Naive thymus-derived CD4-positive, alpha-beta T cell (primary cell): ENCODE results near the gene NUDT16. TPM values are rescaled to one million over a fixed set of nuclear protein-coding genes. Genes with fewer than 3 reads are reported as not detected.

Experiments
- ATAC-seq: fragments of 150-1000 bp; cut with Tn5 transposase; 2 replicates; pipeline ENCODE4 v1.10.0; 2021; ENCODE audit warnings: mild to moderate bottlenecking, moderate library complexity
- CTCF ChIA-PET: fragments of 350-600 bp; sonication (Branson Sonifier 250); formaldehyde crosslinking; loops from one replicate; lab custom pipeline; 2021; ENCODE audit warnings: antibody characterized with exemption; lab: Charles Lee
- POLR2A ChIA-PET: fragments of 350-600 bp; sonication (Branson Sonifier 250); formaldehyde crosslinking; loops from one replicate; lab custom pipeline; 2021; ENCODE audit warnings: antibody characterized with exemption, inconsistent platforms; lab: Charles Lee
- DNase-seq, 9 donors: peaks; one replicate each; pipeline versions ENCODE4 v3.0.0 to v3.0.0-alpha.2; 2020 to 2022; ENCODE audit warnings: mixed read lengths in 1 of 9
- H3K27ac ChIP-seq: one replicate; pipeline ENCODE4 v1.7.0; 2013; ENCODE audit warnings: mild to moderate bottlenecking, low read depth, low read length, moderate library complexity
- H3K27me3 ChIP-seq, 2 donors: one replicate each; pipeline ENCODE4 v1.7.0; 2013; ENCODE audit warnings: low read length in 2 of 2, mild to moderate bottlenecking in 2 of 2, moderate library complexity in 2 of 2; ENCODE audit not compliant: control insufficient read depth in 2 of 2, insufficient read depth in 2 of 2
- H3K36me3 ChIP-seq, 3 experiments: 1 replicate in 2 of 3; 2 replicates in 1 of 3; pipeline ENCODE4 v1.7.0; 2013; ENCODE audit warnings: low read length in 3 of 3, mild to moderate bottlenecking in 3 of 3, moderate library complexity in 1 of 3; ENCODE audit not compliant: insufficient read depth in 3 of 3, control insufficient read depth in 2 of 3
- H3K4me1 ChIP-seq, 2 donors: one replicate each; pipeline ENCODE4 v1.7.0; 2013; ENCODE audit warnings: low read length in 2 of 2, mild to moderate bottlenecking in 2 of 2, moderate library complexity in 1 of 2; ENCODE audit not compliant: control insufficient read depth in 2 of 2, insufficient read depth in 2 of 2
- H3K4me3 ChIP-seq: 2 replicates; pipeline ENCODE4 v1.7.0; 2013; ENCODE audit warnings: mild to moderate bottlenecking, low read length
- H3K9me3 ChIP-seq, 3 experiments: 1 replicate in 2 of 3; 2 replicates in 1 of 3; pipeline ENCODE4 v1.7.0; 2013; ENCODE audit warnings: low read length in 3 of 3; ENCODE audit not compliant: control insufficient read depth in 2 of 3
- H3K27ac Mint-ChIP-seq, 9 donors: one replicate each; pipeline ENCODE4 v1.8.0; 2020 to 2022; ENCODE audit warnings: mixed read lengths in 9 of 9, mild to moderate bottlenecking in 8 of 9, moderate library complexity in 5 of 9, inconsistent platforms in 2 of 9
- H3K27me3 Mint-ChIP-seq, 5 donors: one replicate each; pipeline ENCODE4 v1.8.0; 2021 to 2022; ENCODE audit warnings: mixed read lengths in 5 of 5, mild to moderate bottlenecking in 1 of 5
- H3K36me3 Mint-ChIP-seq, 5 donors: one replicate each; pipeline ENCODE4 v1.8.0; 2020 to 2022; ENCODE audit warnings: mixed read lengths in 5 of 5, mild to moderate bottlenecking in 3 of 5, inconsistent platforms in 1 of 5
- H3K4me1 Mint-ChIP-seq, 7 donors: one replicate each; pipeline ENCODE4 v1.8.0; 2020 to 2022; ENCODE audit warnings: mixed read lengths in 7 of 7, mild to moderate bottlenecking in 3 of 7, inconsistent platforms in 1 of 7
- H3K4me3 Mint-ChIP-seq, 10 donors: one replicate each; pipeline ENCODE4 v1.8.0; 2020 to 2022; ENCODE audit warnings: mild to moderate bottlenecking in 10 of 10, mixed read lengths in 10 of 10, moderate library complexity in 6 of 10, inconsistent platforms in 2 of 10
- H3K9me3 Mint-ChIP-seq, 11 donors: one replicate each; pipeline ENCODE4 v1.8.0; 2020 to 2022; ENCODE audit warnings: mixed read lengths in 11 of 11, mild to moderate bottlenecking in 4 of 11, inconsistent platforms in 1 of 11, moderate library complexity in 1 of 11
- intact Hi-C, 2 donors: fragments of 100-400 bp; cut with micrococcal nuclease; formaldehyde crosslinking; loops; one replicate each; pipeline ENCODE4 v1.15.1; 2023
- polyA plus RNA-seq, 2 donors: library from polyadenylated mRNA; unstranded; fragments of 300-500 nt; fragmentation: Illumina TruSeq; gene quantifications; one replicate each; pipeline ENCODE4 v1.2.3, GENCODE V29; 2021
- total RNA-seq, 6 experiments: library from RNA in 5 of 6; stranded (reverse) in 5 of 6; gene quantifications; 1 replicate in 5 of 6; 2 replicates in 1 of 6; pipeline ENCODE4 v1.2.3 and lab custom pipeline; 2021 to 2026

The NUDT16 gene
- total and polyA plus RNA-seq, 7 experiments from 2014 or later, result 3.2 to 14.5 (median 7.6) TPM

DNA sequence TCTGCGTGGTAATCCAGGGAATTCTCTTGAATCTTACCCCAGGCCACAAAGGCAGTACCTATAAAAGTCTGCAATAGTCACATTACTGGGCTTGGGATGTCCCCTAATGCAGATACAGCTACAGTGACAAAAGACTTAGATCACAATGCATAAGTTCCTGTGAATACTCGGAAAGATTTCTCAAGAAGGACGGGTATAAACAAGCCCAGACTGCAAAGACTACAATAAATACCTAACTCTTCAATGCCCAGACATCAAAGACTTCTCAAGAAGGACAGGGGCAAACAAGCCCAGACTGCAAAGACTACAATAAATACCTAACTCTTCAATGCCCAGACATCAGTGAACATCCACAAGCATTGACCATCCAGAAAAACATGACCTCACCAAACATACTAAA lies 50.9 kb downstream of the NUDT16 start:
- ATAC-seq (no peak), DNase-seq (no peak)
- POLR2A ChIA-PET, result no interaction called here
- Histone ChIP-seq H3K27ac (no peak overlapping the region), H3K4me3 (no peak overlapping the region), H3K9me3 (no peaks in the 10 kb centered on the region), H3K4me1 (no peaks in the 10 kb centered on the region), H3K36me3 (no peaks in the 10 kb centered on the region), H3K27me3 (no peaks in the 10 kb centered on the region)
- peaks cover 0 to 7% (median 0%) of the 10 kb centered on the region in 5 donors for H3K36me3 Mint-ChIP-seq
- peaks cover 0 to 17% (median 4%) of the 10 kb centered on the region in 5 donors for H3K27me3 Mint-ChIP-seq
- no peak overlapping the region for H3K4me3 Mint-ChIP-seq
- peaks cover 0 to 3% (median 0%) of the 10 kb centered on the region in 11 donors for H3K9me3 Mint-ChIP-seq
- CTCF ChIA-PET, result interaction anchor here (0.6 kb wide), 1 partner anchor 58 kb away, joined by 3 read pairs; no protein-coding TSS in a partner anchor
- no peak overlapping the region for H3K27ac Mint-ChIP-seq
- intact Hi-C loops, result no loop called here
- no peaks in the 10 kb centered on the region for H3K4me1 Mint-ChIP-seq

DNA sequence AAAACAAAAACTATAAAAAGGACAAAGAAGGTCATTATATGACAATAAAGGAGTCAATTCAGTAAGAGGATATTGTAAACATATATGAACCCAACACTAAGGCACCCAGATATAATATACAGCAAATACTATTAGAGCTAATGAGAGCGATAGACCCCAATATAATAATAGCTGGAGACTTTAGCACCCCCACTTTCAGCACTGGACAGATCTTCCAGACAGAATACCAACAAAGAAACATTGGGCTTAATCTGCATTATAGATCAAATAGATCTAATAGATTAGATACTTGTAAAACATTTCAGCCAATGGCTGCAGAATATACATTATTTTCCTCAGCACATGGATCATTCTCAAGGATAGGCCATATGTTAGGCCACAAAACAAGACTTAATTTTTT lies 53.4 kb downstream of the NUDT16 start:
- Mint-ChIP-seq H3K9me3 (peaks cover 0 to 3% (median 0%) of the 10 kb centered on the region in 11 donors), H3K4me1 (no peaks in the 10 kb centered on the region), H3K36me3 (peaks cover 0 to 7% (median 0%) of the 10 kb centered on the region in 5 donors), H3K27ac (no peak overlapping the region), H3K4me3 (no peak overlapping the region), H3K27me3 (peaks cover 0 to 20% (median 4%) of the 10 kb centered on the region in 5 donors)
- no peaks in the 10 kb centered on the region for H3K36me3 ChIP-seq
- DNase-seq (no peak), ATAC-seq (no peak)
- no peak overlapping the region for H3K27ac ChIP-seq
- H3K4me1 ChIP-seq, result no peaks in the 10 kb centered on the region
- CTCF ChIA-PET, result no interaction called here
- no peaks in the 10 kb centered on the region for H3K9me3 ChIP-seq
- intact Hi-C loops, result no loop called here
- H3K4me3 ChIP-seq, result no peak overlapping the region
- H3K27me3 ChIP-seq, result no peaks in the 10 kb centered on the region
- POLR2A ChIA-PET, result interaction anchor here (0.7 kb wide), 1 partner anchor 700 kb away, joined by 3 read pairs; no protein-coding TSS in a partner anchor

Other genes starting within 250 kb of the NUDT16 start
- 10 to 100 TPM; 33.8 to 79.2 (median 52.7) TPM for gene MRPL3, start 121.2 kb downstream of the NUDT16 start, total RNA-seq
- gene MRPL3, start 121.2 kb downstream of the NUDT16 start, polyA plus RNA-seq, result 10 to 100 TPM; 81.4 to 84.4 TPM